ENCODE measurements around the gene GADD45G. TPM values are rescaled to one million over a fixed set of nuclear protein-coding genes. Genes with fewer than 3 reads are reported as not detected.

Gene GADD45G
- total and polyA plus RNA-seq, 10 of the 15 experiments (the other 5 are each of a cell fraction or from before 2014, with no cell fraction given) = 0.07 to 1.00 (median 0.29) TPM; not detected in 4

DNA sequence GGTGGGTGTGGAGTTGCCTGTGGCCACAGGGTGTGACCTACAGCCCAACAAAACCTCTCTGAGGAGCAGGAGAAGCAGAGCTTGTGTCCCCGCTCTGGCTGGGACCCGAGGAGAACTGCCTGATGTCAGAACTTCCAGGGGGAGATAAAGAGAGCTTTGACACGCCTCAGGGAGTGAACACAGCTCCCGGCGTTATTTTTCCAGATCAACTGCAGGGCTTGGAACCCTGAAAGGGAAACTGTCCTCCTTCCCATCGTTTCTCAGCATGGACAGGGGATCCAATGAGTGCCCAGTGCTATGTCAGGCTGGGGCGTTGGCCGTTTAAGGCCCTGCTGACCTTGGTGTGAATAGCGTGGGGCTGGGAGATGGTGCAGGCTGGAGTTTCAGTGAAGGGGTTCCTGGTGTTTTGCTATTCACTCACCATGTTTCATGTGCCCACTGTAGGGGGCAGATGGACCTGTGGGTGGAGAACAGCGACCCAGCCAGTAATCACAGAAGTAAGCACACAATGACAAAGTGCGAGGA is 22.0 kb downstream of the GADD45G start:
- no peak for DNase-seq (ENCODE audit: low read depth, low spot score)
- Histone ChIP-seq H3K36me3 (ENCODE audit: control insufficient read depth in 2 of 2, insufficient read depth in 2 of 2, low read length in 1 of 2) (no peaks in the 10 kb centered on the region), H3K27me3 (replicated peaks in 1 of 2; ENCODE audit: control insufficient read depth in 2 of 2, insufficient read depth in 2 of 2, low read length in 1 of 2) (peaks cover 3 to 13% of the 10 kb centered on the region in 2 experiments), H3K4me3 (no peak overlapping the region), H3K79me2 (ENCODE audit: control insufficient read depth, insufficient read depth, low read length) (no peaks in the 10 kb centered on the region), H3K9me3 (replicated peaks; ENCODE audit: control insufficient read depth, insufficient read depth, low read length) (no peaks in the 10 kb centered on the region), H4K20me1 (ENCODE audit: control insufficient read depth, insufficient read depth) (no peaks in the 10 kb centered on the region), H3K4me1 (ENCODE audit: control insufficient read depth, insufficient read depth, low read length) (no peaks in the 10 kb centered on the region), H3K9ac (ENCODE audit: control insufficient read depth, insufficient read depth, low read length) (no peak overlapping the region), H2AFZ (ENCODE audit: control insufficient read depth, low read depth, low read length) (no peak overlapping the region), H3K4me2 (ENCODE audit: control insufficient read depth, insufficient read depth) (no peak overlapping the region), H3K27ac (ENCODE audit: control insufficient read depth, insufficient read depth) (no peak overlapping the region)
- intact Hi-C loops (cut with micrococcal nuclease; ENCODE audit: unreplicated experiment) = no loop called here
- in situ Hi-C loops (cut with MboI) = no loop called here
- FAIRE-seq = no peak
- no peak for TF ChIP-seq RUNX3 (IDR thresholded peaks at IDR 0.05; ENCODE audit: low read length)
- no peak for TF ChIP-seq EP300 (IDR thresholded peaks at IDR 0.05; ENCODE audit: borderline replicate concordance in 1 of 2, control insufficient read depth in 1 of 2, low read depth in 2 of 2, low read length in 2 of 2)
- TF ChIP-seq MXI1 (IDR thresholded peaks at IDR 0.05; ENCODE audit: low read depth, low read length) = no peak
- TF ChIP-seq NFIC (IDR thresholded peaks at IDR 0.05; ENCODE audit: low read depth, low read length) = no peak
- TF ChIP-seq, protein P1, sequence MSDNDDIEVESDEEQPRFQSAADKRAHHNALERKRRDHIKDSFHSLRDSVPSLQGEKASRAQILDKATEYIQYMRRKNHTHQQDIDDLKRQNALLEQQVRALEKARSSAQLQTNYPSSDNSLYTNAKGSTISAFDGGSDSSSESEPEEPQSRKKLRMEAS (IDR thresholded peaks at IDR 0.05; ENCODE audit: low read depth, low read length) = no peak
- TF ChIP-seq BHLHE40 (IDR thresholded peaks at IDR 0.05; ENCODE audit: borderline replicate concordance in 1 of 2, low read depth in 2 of 2, low read length in 1 of 2) = no peak
- no peak for TF ChIP-seq PAX8 (IDR thresholded peaks at IDR 0.05)
- TF ChIP-seq PAX5 (IDR thresholded peaks at IDR 0.05; ENCODE audit: borderline replicate concordance, low read depth, low read length) = no peak
- no peak for TF ChIP-seq TARDBP (IDR thresholded peaks at IDR 0.05; ENCODE audit: borderline replicate concordance)
- no peak for TF ChIP-seq ZNF384 (IDR thresholded peaks at IDR 0.05; ENCODE audit: borderline replicate concordance, low read depth, low read length)
- ChIA-PET CTCF (interaction anchor here (0.6 to 1.5 kb wide), 6 partner anchors 21 to 348 kb away, joined by 3 to 4 read pairs (median 3); partner anchors contain the start of gene GADD45G), POLR2A (no interaction called here), RAD21 (ENCODE audit: unreplicated experiment) (no interaction called here), SMC1A (ENCODE audit: uncharacterized antibody, unreplicated experiment) (no interaction called here)
- BruUV-seq (replicated peaks) = no TSS peak
- no peak for ATAC-seq
- 50% methylated on average over 11 of the region's 11 CpGs for WGBS (ENCODE audit: insufficient coverage, insufficient replicate concordance, low lambda C conversion rate, missing lambda C conversion rate)

Measured in GM12878 (cell line).